Dermis blood vessel endothelial cell (primary cell): Measurements from ENCODE around the gene PCDH15. TPM values are rescaled to one million over a fixed set of nuclear protein-coding genes. Genes with fewer than 3 reads are reported as not detected.
A peak's percentile ranks its signal among the peaks of the same experiment; 100 is the strongest.

ENCODE experiments used
- DNase-seq: peaks from one replicate; pipeline ENCODE4 v3.0.0; 2010
- total RNA-seq: library from RNA; depleted of rRNA; stranded (reverse); fragments of >200 nt; gene quantifications from 2 replicates; pipeline ENCODE4 v1.2.3, GENCODE V29; 2014

Gene PCDH15
- total RNA-seq, result not detected in 2 replicates

- DNase-seq, result peak; percentile 13
These were observed at the start of gene PCDH15 for GRCh38 chr10:54800741-54801421. Gene PCDH15, minus strand, starts transcription at chr10:54801231. Its CDS starts 136,969 bp downstream, at chr10:54664262.

DNA sequence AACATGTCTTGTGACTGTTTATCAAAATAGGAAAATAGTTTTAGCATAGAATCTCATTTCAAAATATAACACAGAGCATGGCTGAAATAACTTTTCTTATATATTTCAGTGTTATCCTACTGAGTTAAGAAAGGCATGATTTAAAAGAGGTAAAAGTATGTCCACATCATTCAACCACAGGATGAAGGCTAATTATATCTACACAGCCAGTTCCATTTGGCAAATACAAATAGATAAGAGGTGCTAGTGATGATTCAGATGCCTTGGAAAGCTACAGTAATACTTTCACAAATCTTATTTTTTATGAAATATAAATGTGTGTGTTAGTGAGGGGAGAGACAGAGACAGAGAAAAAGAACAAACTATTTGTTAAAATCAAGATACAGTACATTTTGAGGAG, 42.9 kb upstream of the PCDH15 start:
- no peak for DNase-seq

DNA sequence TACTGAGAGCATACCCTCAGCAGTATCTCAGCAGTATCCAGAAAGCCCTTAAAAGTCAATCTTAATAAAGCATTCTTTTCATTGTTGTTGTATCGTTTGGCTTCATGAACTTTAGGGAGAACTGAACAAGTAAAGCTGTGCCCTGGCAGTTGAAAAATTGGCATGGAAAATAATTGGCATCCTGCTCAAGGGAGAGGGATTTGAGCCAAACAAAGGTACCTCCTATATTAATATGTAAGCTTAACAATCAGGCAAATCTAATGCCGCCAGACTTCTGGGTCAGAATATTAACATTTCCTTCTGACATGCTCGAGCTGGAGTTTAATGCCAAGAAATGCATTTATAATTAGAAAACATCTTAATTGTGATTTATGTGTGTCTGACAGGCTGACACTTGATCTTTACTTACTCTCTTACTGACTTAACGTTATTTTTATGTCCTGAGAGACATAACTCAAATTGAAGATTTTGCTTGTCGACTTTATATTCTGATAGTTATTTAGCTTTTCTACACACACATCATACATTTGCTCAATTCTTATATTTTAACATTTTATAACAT, 42.1 kb upstream of the PCDH15 start:
- DNase-seq, result no peak

- no peak for DNase-seq
These were observed 36.4 kb upstream of the PCDH15 start for GRCh38 chr10:54837479-54837878.

DNA sequence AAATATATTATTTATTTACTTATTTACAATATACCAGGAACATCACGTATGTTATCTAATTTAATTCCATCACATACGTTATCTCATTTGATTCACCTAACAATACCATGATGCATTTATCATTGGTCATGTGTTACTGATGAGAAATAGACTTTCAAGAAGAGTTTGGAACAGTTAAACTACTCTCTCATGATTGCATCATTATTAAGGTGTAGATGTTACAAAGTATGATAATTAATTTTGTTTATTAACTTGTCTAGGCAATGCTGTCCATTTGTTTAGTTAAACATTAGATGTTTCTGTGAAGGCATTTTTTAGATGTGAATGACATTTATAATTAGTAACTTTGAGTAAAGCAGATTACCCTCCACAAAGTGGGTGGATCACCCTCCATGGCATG, 32.0 kb upstream of the PCDH15 start:
- no peak for DNase-seq

- DNase-seq, result no peak
These were observed 26.0 kb upstream of the PCDH15 start for GRCh38 chr10:54826994-54827560.

DNA sequence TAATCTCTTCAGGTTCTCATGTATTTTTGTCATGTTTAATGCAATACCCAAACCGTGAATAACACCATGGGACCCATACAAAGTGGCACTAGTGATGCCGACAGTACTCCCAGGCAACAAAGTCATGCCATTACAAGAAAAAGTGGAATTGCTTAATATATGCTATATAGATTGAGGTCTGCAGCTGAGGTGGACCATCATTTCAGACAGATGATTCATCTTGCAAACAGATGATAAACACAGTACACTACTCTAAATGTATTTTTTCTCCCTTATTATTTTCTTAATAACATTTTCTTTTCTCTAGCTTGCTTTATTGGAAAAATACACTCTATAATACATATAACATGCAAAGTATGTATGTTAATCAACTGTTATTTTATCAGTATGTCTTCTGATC, 14.6 kb upstream of the PCDH15 start:
- no peak for DNase-seq

DNA sequence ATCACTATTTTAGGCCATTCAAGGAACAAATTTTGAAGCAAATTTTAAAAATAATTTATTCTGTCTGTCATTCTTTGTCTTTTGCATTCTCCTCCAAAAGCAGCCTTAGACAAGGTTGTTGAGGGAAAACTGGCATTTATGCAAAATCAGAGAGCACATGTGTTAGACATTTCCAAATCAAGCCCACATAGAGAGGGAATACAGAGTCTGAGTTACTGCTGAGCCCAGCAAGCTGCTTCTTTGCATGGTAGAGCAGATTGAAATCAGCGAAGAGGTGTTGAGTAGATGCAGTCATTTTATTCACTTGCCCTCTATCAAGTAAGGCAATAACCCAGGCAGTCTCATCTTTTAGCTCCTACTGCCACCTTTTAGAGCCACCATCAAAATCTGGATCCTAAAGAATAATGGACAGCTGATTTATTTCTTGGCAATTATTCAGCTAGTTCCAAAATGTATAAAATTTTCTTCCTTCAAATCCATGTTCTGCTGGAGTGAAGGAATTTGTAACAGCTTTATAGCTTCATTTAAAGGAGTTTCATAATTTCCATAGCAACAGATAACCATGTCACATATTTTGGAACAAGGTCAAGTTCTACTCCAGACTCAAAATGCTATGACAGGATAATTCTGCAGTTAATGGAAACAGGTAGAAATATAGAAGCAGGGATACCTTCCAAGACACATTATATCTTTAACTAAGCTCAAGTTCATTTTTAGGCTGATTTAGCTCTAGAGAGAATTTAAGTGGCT, 7.3 kb upstream of the PCDH15 start:
- DNase-seq, result no peak

GRCh38 chr10:54799506-54799905, 1.5 kb downstream of the PCDH15 start:
- no peak for DNase-seq

DNA sequence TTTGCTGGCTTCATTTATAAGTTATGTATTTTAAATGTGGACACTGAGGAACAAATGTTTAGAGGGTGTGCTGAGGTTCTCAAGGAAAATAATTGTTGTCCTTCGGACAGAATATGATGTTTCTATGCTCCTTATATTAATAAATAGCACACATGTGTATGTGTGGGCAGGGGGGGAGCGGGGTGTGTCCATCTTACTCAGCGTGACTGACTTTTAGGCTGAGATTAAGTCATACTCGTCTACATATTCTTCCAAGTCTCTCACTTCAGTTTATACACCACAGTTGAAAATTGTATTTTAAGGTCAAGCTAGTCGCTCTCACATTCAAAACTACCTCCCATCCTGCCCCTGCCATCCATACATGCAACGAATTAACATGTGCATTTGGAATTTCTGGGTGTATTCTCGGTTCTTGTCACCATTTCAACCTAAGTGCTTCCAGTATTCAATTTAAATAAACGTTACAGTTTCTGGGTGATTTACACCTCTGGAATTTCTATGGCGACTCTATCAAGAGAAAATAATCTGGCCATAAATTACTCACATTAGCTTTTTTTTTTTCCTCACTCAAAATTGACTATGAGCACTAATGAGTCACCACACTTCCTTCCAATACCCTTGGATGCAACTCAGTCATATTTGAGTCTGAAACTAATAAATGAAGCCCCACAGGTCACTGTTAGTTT, 3.3 kb downstream of the PCDH15 start:
- DNase-seq, result peak; percentile 5

- no peak for DNase-seq
These were observed 4.2 kb downstream of the PCDH15 start for GRCh38 chr10:54796881-54797280.

- no peak for DNase-seq
These were observed 24.4 kb downstream of the PCDH15 start for GRCh38 chr10:54776622-54777021.

DNA sequence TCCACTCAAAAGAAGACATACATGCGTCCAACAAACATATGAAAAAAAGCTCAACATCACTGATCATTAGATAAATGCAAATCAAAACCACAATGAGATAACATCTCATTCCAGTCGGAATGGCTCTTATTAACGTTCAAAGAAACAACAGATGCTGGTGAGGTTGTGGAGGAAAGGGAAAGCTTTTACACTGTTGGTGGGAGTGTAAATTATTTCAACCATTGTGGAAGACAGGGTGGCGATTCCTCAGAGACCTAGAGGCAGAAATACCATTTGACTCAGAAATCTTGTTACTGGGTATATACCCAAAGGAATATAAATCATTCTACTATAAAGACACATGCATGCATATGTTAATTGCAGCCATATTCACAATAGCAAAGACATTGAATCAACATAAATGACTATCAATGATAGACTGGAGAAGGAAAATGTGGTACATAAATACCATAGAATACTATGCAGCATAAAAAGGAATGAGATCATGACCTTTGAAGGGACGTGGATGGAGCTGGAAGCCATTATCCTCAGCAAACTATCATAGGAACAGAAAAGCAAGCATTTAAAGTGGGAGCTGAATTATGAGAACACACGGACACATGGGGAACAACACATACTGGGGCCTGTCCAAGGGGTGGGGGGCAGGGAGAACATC, 28.4 kb downstream of the PCDH15 start:
- no peak for DNase-seq

DNA sequence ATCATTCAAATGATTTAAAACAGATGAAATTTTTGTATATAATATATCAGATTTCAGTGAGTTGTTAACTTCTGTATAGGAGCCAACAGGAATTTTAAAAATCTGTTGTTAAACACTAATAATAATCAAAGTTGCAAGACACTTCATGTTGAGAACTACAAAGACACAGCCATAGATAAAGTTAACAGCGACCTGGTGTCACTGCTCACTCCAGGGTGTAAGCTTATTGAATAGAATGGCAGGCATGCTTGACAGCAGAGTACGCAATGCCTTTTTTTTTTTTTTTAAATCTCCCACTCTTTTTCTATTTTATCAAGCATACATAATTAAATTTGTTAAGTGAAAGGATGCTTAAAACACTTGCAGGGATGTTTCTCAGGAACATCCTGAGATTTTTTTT, 32.0 kb downstream of the PCDH15 start:
- DNase-seq, result no peak

DNA sequence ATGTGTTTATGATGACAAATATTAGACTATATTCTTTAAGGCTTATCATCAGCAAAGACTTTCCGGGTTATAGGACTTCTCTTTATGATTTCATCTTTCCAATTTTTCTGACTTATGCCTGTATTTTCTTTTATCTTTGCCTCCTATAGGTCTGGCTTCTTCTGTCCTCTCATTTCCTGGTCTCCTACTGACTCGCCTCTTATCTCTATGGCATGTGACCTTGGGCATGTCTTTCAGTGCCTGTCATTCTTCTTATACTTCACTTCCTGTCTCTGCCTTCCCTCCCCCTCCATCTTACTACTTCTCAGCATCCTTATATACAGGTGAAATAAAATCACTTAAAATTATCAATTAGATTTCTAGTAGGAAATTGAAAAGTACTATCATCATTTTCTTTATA, 42.2 kb downstream of the PCDH15 start:
- no peak for DNase-seq

DNA sequence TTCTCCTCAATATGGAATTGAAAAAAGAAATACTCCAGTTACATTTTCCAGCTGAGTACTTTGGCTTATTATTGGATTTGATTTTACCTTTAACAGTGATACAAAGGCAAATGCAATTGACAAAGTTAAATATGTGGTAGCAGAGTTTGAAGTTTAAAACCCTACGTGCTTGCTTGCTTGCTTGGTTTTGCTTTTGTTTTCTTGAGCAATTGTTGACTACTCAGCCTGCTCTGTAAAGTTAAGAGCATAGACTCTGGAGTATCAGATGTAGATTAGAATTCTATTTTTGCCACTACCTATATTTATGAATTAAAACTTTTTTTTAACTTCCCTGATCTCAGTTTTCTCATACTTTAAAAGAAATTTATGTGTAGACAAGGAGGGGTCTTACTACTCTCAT, 51.4 kb downstream of the PCDH15 start:
- no peak for DNase-seq

GRCh38 chr10:54745436-54745835, 55.6 kb downstream of the PCDH15 start:
- DNase-seq, result no peak

- no peak for DNase-seq
These were observed 58.6 kb downstream of the PCDH15 start for GRCh38 chr10:54742416-54742815.

DNA sequence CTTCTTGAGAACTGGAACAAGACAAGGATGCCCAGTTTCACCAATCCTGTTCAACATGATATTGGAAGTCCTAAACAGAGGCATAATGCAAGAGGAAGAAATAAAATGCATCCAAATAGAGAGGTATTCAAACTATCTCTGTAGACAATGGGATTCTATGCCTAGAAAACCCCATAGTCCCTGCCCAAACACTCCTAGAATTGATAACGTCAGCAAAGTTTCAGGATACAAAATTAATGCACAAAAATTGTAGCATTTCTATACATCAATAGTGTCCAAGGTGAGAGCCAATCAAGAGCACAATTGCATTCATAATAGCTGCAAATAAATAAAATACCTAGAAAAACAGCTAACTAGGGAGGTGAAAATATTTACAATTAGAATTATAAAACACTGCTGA, 72.5 kb downstream of the PCDH15 start:
- DNase-seq, result no peak

- no peak for DNase-seq
These were observed 79.0 kb downstream of the PCDH15 start for GRCh38 chr10:54722075-54722474.

- DNase-seq, result no peak
These were observed 90.1 kb downstream of the PCDH15 start for GRCh38 chr10:54710918-54711317.

DNA sequence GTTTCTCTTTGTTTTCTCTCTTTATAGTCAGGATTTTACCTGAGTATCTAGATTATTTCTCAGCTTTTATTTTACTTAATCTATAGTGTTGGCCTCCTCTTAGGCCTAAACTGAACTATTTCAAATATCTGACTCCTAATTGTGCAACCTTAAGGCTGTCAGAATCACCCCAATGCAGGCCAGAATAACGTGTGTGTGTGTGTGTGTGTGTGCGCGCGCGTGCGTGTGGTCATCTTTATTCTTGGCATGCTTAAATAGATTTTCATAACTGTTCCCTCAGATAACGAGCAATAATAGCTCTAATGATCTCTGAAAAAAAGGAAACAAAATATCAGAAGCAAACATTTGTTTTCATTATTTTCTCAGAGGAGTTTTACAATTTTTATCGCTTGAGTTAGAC, 92.4 kb downstream of the PCDH15 start:
- no peak for DNase-seq

DNA sequence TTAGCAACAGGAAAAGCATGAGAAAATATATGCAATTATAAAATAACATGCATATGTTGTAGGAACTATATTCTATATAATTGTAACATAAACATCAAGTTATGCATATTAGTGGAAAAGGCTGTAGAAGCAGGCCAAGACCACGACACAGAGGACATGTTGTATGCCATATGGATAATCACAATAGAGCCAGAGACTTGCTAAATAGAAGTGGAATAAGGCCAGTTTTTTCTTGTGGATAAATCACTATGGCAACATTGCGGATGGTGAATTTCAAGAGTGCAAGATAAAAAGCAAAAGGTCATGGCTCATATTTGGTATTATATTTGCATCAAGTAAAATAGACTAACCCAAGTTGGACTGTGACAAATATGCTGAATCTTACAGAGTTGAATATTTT, 93.0 kb downstream of the PCDH15 start:
- DNase-seq, result no peak
